ENCODE data around the gene KCNK5. TPM values are rescaled to one million over a fixed set of nuclear protein-coding genes. Genes with fewer than 3 reads are reported as not detected.
A peak's percentile ranks its signal among the peaks of the same experiment; 100 is the strongest.

Gene KCNK5
- polyA plus RNA-seq, 3 donors: 0.09 TPM; not detected in 2

DNA sequence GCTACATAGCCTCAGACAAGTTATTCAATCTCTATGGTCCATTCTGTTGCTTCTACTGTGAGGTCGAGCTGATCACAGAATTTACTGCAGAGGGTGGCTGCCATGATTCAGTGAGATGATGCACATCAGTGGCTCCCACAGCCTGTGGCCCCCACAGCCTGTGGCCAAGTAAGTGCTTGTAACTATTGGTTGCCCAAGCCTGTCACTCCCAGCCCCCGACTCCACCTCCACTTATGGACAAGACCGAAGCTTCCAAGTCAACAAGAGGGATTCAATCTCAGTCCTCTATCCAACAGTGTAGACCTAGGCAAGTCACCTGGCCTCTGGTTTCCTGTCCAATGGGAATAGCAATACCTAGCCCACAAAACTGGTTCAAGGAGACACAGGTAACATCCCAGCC is 8.2 kb downstream of the KCNK5 start:
- H3K9ac ChIP-seq (ENCODE audit: insufficient read depth, low read length, poor library complexity, severe bottlenecking): no peak overlapping the region
- H3K4me3 ChIP-seq (replicated peaks in 1 of 3; ENCODE audit: low read depth in 2 of 3, low read length in 3 of 3): no peak overlapping the region
- no peak for DNase-seq
- H2AFZ ChIP-seq (ENCODE audit: insufficient read depth, low read depth, low read length, poor library complexity, severe bottlenecking): no peak overlapping the region
- no peak overlapping the region for H3K27ac ChIP-seq (ENCODE audit: low read depth in 1 of 2, low read length in 2 of 2)
- H3K27me3 ChIP-seq (ENCODE audit: control insufficient read depth in 2 of 2, insufficient read depth in 2 of 2, low read length in 2 of 2): no peaks in the 10 kb centered on the region
- no peaks in the 10 kb centered on the region for H3K36me3 ChIP-seq (replicated peaks in 1 of 2; ENCODE audit: control insufficient read depth in 1 of 2, insufficient read depth in 2 of 2, low read length in 2 of 2)
- H3K4me2 ChIP-seq (replicated peaks; ENCODE audit: extremely low read depth, low read length, poor library complexity, severe bottlenecking): no peak overlapping the region
- peaks cover 79% of the 10 kb centered on the region for H3K79me2 ChIP-seq (ENCODE audit: insufficient read depth, low read length)
- Mint-ChIP-seq H3K4me3 (no peak overlapping the region), H3K4me1 (peaks cover 73% of the 10 kb centered on the region), H3K9me3 (peaks cover 0 to 5% (median 3%) of the 10 kb centered on the region in 7 donors), H3K27me3 (ENCODE audit: low read depth in 3 of 3) (peaks cover 0 to 1% (median 0%) of the 10 kb centered on the region in 3 donors), H3K27ac (peak overlapping the region in 2 of 7 donors; percentile 4 to 26), H3K36me3 (peaks cover 3 to 7% of the 10 kb centered on the region in 2 donors)
- no peaks in the 10 kb centered on the region for H3K9me3 ChIP-seq (replicated peaks in 1 of 2; ENCODE audit: control insufficient read depth in 1 of 2, insufficient read depth in 1 of 2, low read length in 2 of 2)
- TF ChIP-seq, protein P1, sequence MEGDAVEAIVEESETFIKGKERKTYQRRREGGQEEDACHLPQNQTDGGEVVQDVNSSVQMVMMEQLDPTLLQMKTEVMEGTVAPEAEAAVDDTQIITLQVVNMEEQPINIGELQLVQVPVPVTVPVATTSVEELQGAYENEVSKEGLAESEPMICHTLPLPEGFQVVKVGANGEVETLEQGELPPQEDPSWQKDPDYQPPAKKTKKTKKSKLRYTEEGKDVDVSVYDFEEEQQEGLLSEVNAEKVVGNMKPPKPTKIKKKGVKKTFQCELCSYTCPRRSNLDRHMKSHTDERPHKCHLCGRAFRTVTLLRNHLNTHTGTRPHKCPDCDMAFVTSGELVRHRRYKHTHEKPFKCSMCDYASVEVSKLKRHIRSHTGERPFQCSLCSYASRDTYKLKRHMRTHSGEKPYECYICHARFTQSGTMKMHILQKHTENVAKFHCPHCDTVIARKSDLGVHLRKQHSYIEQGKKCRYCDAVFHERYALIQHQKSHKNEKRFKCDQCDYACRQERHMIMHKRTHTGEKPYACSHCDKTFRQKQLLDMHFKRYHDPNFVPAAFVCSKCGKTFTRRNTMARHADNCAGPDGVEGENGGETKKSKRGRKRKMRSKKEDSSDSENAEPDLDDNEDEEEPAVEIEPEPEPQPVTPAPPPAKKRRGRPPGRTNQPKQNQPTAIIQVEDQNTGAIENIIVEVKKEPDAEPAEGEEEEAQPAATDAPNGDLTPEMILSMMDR (IDR thresholded peaks at IDR 0.05): no peak
- intact Hi-C loops (cut with micrococcal nuclease): loop anchor here in 1 of 2 donors (10.0 kb wide), 1 partner anchor 84 kb away; no protein-coding TSS in a partner anchor
- H3K4me1 ChIP-seq (ENCODE audit: control insufficient read depth in 1 of 2, insufficient read depth in 2 of 2, low read length in 2 of 2): peaks cover 55 to 64% of the 10 kb centered on the region in 2 donors
- H4K20me1 ChIP-seq (ENCODE audit: insufficient read depth, low read length): no peaks in the 10 kb centered on the region
- WGBS (ENCODE audit: insufficient coverage): 97% methylated on average over 3 of the region's 3 CpGs

DNA sequence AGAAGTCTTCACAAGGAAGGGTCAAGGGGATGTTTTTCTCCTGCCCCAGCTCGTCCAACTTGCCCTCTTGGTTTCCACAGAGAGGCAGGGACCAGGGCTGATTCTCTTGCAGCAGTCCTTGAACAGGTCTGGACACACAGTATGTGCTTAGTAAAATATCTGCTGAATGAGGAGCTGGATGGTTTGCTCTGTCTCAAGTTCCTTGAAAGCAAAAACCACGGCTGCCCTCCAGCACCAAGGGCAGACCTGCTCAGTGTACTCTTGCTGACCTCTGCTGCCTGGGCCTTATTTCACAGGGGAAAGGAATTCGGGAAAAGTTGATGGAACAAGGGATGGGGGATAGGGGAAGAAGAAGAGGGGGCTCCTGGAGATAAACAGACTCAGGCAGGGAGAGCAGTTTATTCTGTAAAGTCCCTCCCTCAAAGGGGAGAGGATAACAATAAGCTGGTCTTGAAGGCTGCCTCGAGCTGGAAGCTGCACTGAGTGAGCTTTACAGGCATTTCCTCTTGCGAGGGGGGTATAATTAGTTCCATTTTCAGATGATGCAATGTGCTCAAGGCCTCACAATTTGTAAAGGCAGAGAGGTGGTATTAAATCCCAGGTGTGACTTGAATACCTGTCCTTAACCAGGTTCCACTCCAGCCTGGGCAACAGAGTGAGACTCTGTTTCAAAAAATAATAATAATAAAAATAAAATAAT is 10.3 kb downstream of the KCNK5 start:
- peak in 2 of 3 donors; percentile 31 to 34 for DNase-seq
- no peaks in the 10 kb centered on the region for H4K20me1 ChIP-seq (ENCODE audit: insufficient read depth, low read length)
- no peak overlapping the region for H3K9ac ChIP-seq (ENCODE audit: insufficient read depth, low read length, poor library complexity, severe bottlenecking)
- H3K4me3 Mint-ChIP-seq: peak overlapping the region in 1 of 2 donors; percentile 65
- H3K36me3 ChIP-seq (replicated peaks in 1 of 2; ENCODE audit: control insufficient read depth in 1 of 2, insufficient read depth in 2 of 2, low read length in 2 of 2): no peaks in the 10 kb centered on the region
- no peaks in the 10 kb centered on the region for H3K27me3 ChIP-seq (ENCODE audit: control insufficient read depth in 2 of 2, insufficient read depth in 2 of 2, low read length in 2 of 2)
- peaks cover 0 to 5% (median 3%) of the 10 kb centered on the region in 7 donors for H3K9me3 Mint-ChIP-seq
- peaks cover 55% of the 10 kb centered on the region for H3K4me1 Mint-ChIP-seq
- H3K4me1 ChIP-seq (ENCODE audit: control insufficient read depth in 1 of 2, insufficient read depth in 2 of 2, low read length in 2 of 2): peaks cover 34 to 45% of the 10 kb centered on the region in 2 donors
- H3K9me3 ChIP-seq (replicated peaks in 1 of 2; ENCODE audit: control insufficient read depth in 1 of 2, insufficient read depth in 1 of 2, low read length in 2 of 2): no peaks in the 10 kb centered on the region
- H3K36me3 Mint-ChIP-seq: peaks cover 3 to 8% of the 10 kb centered on the region in 2 donors
- H3K4me3 ChIP-seq (replicated peaks in 1 of 3; ENCODE audit: low read depth in 2 of 3, low read length in 3 of 3): peak overlapping the region in 1 of 3 experiments; percentile 28
- peaks cover 0 to 1% (median 0%) of the 10 kb centered on the region in 3 donors for H3K27me3 Mint-ChIP-seq (ENCODE audit: low read depth in 3 of 3)
- TF ChIP-seq, protein P1 (IDR thresholded peaks at IDR 0.05): no peak
- H3K4me2 ChIP-seq (replicated peaks; ENCODE audit: extremely low read depth, low read length, poor library complexity, severe bottlenecking): peak overlapping the region; percentile 47
- peaks cover 85% of the 10 kb centered on the region for H3K79me2 ChIP-seq (ENCODE audit: insufficient read depth, low read length)
- peak overlapping the region; percentile 18 to 34 for H3K27ac ChIP-seq (ENCODE audit: low read depth in 1 of 2, low read length in 2 of 2)
- intact Hi-C loops (cut with micrococcal nuclease): no loop called here
- 0% methylated on average over 2 of the region's 5 CpGs for WGBS (ENCODE audit: insufficient coverage)
- H3K27ac Mint-ChIP-seq: peak overlapping the region in 6 of 7 donors; percentile 37 to 78 (median 72)
- peak overlapping the region; percentile 36 for H2AFZ ChIP-seq (ENCODE audit: insufficient read depth, low read depth, low read length, poor library complexity, severe bottlenecking)
